ENCODE data around the gene DYRK1A.
A peak's percentile ranks its signal among the peaks of the same experiment; 100 is the strongest.

Gene DYRK1A

GRCh38 chr21:37367703-37368540, 1.3 kb downstream of the DYRK1A start:
- peak overlapping the region; percentile 82 for H4K91ac ChIP-seq (ENCODE audit: low read length)
- H3K9ac ChIP-seq (ENCODE audit: low read length), result peak overlapping the region; percentile 96
- DNase-seq, result peak; percentile 48
- no peaks in the 10 kb centered on the region for H3K27me3 ChIP-seq (ENCODE audit: control insufficient read depth in 1 of 2, insufficient read depth in 1 of 2, low read length in 2 of 2)
- peaks cover 4% of the 10 kb centered on the region for H3K4me1 ChIP-seq (ENCODE audit: control insufficient read depth, insufficient read depth, low read depth, low read length)
- no peak overlapping the region for H2AFZ ChIP-seq (ENCODE audit: low read depth, low read length)
- H2BK120ac ChIP-seq (ENCODE audit: low read depth, low read length), result peak overlapping the region; percentile 99
- H3K9me3 ChIP-seq (ENCODE audit: control insufficient read depth, low read length), result no peaks in the 10 kb centered on the region
- H3K79me1 ChIP-seq (replicated peaks; ENCODE audit: low read length, poor library complexity, severe bottlenecking), result no peaks in the 10 kb centered on the region
- H2BK5ac ChIP-seq (ENCODE audit: low read depth, low read length, poor library complexity, severe bottlenecking), result peak overlapping the region; percentile 85
- no peak overlapping the region for H2AK5ac ChIP-seq (ENCODE audit: low read length, severe bottlenecking)
- peak overlapping the region in 1 of 2 experiments; percentile 57 for H3K23ac ChIP-seq (ENCODE audit: low read length in 2 of 2)
- peak overlapping the region; percentile 60 to 86 for H2BK12ac ChIP-seq (ENCODE audit: low read length in 2 of 2)
- WGBS, result under 1% methylated on average over 28 of the region's 68 CpGs
- no peaks in the 10 kb centered on the region for H3K36me3 ChIP-seq (ENCODE audit: control insufficient read depth in 1 of 2, insufficient read depth in 2 of 2, low read depth in 1 of 2, low read length in 2 of 2)
- H2BK15ac ChIP-seq (ENCODE audit: low read depth, poor library complexity, severe bottlenecking), result peak overlapping the region; percentile 99
- H3K4ac ChIP-seq (ENCODE audit: low read depth in 1 of 2, low read length in 2 of 2), result peak overlapping the region; percentile 46 to 100
- peak overlapping the region; percentile 82 to 100 for H3K18ac ChIP-seq (ENCODE audit: low read depth in 1 of 2, low read length in 2 of 2)
- peak overlapping the region; percentile 1 to 97 for H3K14ac ChIP-seq (ENCODE audit: low read length in 2 of 2)
- H4K8ac ChIP-seq (ENCODE audit: low read length), result peak overlapping the region; percentile 68
- peak overlapping the region; percentile 92 to 98 for H3K4me3 ChIP-seq (ENCODE audit: insufficient read depth in 1 of 2, low read depth in 1 of 2, low read length in 2 of 2)
- peak overlapping the region; percentile 42 for H3K4me2 ChIP-seq (ENCODE audit: low read length, poor library complexity, severe bottlenecking)
- H3K27ac ChIP-seq (ENCODE audit: low read length, poor library complexity, severe bottlenecking), result peak overlapping the region; percentile 28

GRCh38 chr21:37368541-37369279, 2.1 kb downstream of the DYRK1A start:
- Histone ChIP-seq H3K27me3 (ENCODE audit: control insufficient read depth in 1 of 2, insufficient read depth in 1 of 2, low read length in 2 of 2) (no peaks in the 10 kb centered on the region), H3K4me2 (ENCODE audit: low read length, poor library complexity, severe bottlenecking) (peak overlapping the region; percentile 42), H2AK5ac (ENCODE audit: low read length, severe bottlenecking) (peak overlapping the region; percentile 56), H3K9ac (ENCODE audit: low read length) (peak overlapping the region; percentile 96), H2BK5ac (ENCODE audit: low read depth, low read length, poor library complexity, severe bottlenecking) (no peak overlapping the region), H4K8ac (ENCODE audit: low read length) (no peak overlapping the region), H3K36me3 (ENCODE audit: control insufficient read depth in 1 of 2, insufficient read depth in 2 of 2, low read depth in 1 of 2, low read length in 2 of 2) (no peaks in the 10 kb centered on the region), H3K4me1 (ENCODE audit: control insufficient read depth, insufficient read depth, low read depth, low read length) (peaks cover 6% of the 10 kb centered on the region), H2AFZ (ENCODE audit: low read depth, low read length) (no peak overlapping the region), H3K23ac (ENCODE audit: low read length in 2 of 2) (no peak overlapping the region), H3K27ac (ENCODE audit: low read length, poor library complexity, severe bottlenecking) (peak overlapping the region; percentile 2), H3K4ac (ENCODE audit: low read depth in 1 of 2, low read length in 2 of 2) (no peak overlapping the region), H3K4me3 (ENCODE audit: insufficient read depth in 1 of 2, low read depth in 1 of 2, low read length in 2 of 2) (peak overlapping the region; percentile 92 to 98), H2BK15ac (ENCODE audit: low read depth, poor library complexity, severe bottlenecking) (no peak overlapping the region), H2BK12ac (ENCODE audit: low read length in 2 of 2) (no peak overlapping the region), H3K18ac (ENCODE audit: low read depth in 1 of 2, low read length in 2 of 2) (peak overlapping the region; percentile 8 to 100), H3K14ac (ENCODE audit: low read length in 2 of 2) (peak overlapping the region in 1 of 2 experiments; percentile 15), H3K79me1 (replicated peaks; ENCODE audit: low read length, poor library complexity, severe bottlenecking) (no peaks in the 10 kb centered on the region), H4K91ac (ENCODE audit: low read length) (no peak overlapping the region), H3K9me3 (ENCODE audit: control insufficient read depth, low read length) (no peaks in the 10 kb centered on the region), H2BK120ac (ENCODE audit: low read depth, low read length) (peak overlapping the region; percentile 1)
- DNase-seq, result peak; percentile 60
- WGBS, result 5% methylated on average over 9 of the region's 9 CpGs

GRCh38 chr21:37369307-37369854, 2.8 kb downstream of the DYRK1A start:
- whole genome bisulfite sequencing, result 52% methylated on average over 2 of the region's 3 CpGs
- no peak overlapping the region for H2AFZ ChIP-seq (ENCODE audit: low read depth, low read length)
- H2BK5ac ChIP-seq (ENCODE audit: low read depth, low read length, poor library complexity, severe bottlenecking), result no peak overlapping the region
- H2BK12ac ChIP-seq (ENCODE audit: low read length in 2 of 2), result no peak overlapping the region
- H3K4me1 ChIP-seq (ENCODE audit: control insufficient read depth, insufficient read depth, low read depth, low read length), result peaks cover 6% of the 10 kb centered on the region
- no peak overlapping the region for H3K23ac ChIP-seq (ENCODE audit: low read length in 2 of 2)
- H4K91ac ChIP-seq (ENCODE audit: low read length), result no peak overlapping the region
- H3K18ac ChIP-seq (ENCODE audit: low read depth in 1 of 2, low read length in 2 of 2), result no peak overlapping the region
- H2BK120ac ChIP-seq (ENCODE audit: low read depth, low read length), result no peak overlapping the region
- no peaks in the 10 kb centered on the region for H3K36me3 ChIP-seq (ENCODE audit: control insufficient read depth in 1 of 2, insufficient read depth in 2 of 2, low read depth in 1 of 2, low read length in 2 of 2)
- H3K9ac ChIP-seq (ENCODE audit: low read length), result peak overlapping the region; percentile 96
- no peak overlapping the region for H3K14ac ChIP-seq (ENCODE audit: low read length in 2 of 2)
- DNase-seq, result no peak
- no peaks in the 10 kb centered on the region for H3K79me1 ChIP-seq (replicated peaks; ENCODE audit: low read length, poor library complexity, severe bottlenecking)
- peak overlapping the region in 1 of 2 experiments; percentile 92 for H3K4me3 ChIP-seq (ENCODE audit: insufficient read depth in 1 of 2, low read depth in 1 of 2, low read length in 2 of 2)
- H2AK5ac ChIP-seq (ENCODE audit: low read length, severe bottlenecking), result no peak overlapping the region
- H3K4me2 ChIP-seq (ENCODE audit: low read length, poor library complexity, severe bottlenecking), result peak overlapping the region; percentile 52
- H3K4ac ChIP-seq (ENCODE audit: low read depth in 1 of 2, low read length in 2 of 2), result no peak overlapping the region
- no peaks in the 10 kb centered on the region for H3K27me3 ChIP-seq (ENCODE audit: control insufficient read depth in 1 of 2, insufficient read depth in 1 of 2, low read length in 2 of 2)
- no peaks in the 10 kb centered on the region for H3K9me3 ChIP-seq (ENCODE audit: control insufficient read depth, low read length)
- no peak overlapping the region for H3K27ac ChIP-seq (ENCODE audit: low read length, poor library complexity, severe bottlenecking)
- no peak overlapping the region for H4K8ac ChIP-seq (ENCODE audit: low read length)
- H2BK15ac ChIP-seq (ENCODE audit: low read depth, poor library complexity, severe bottlenecking), result no peak overlapping the region

Data from mesenchymal stem cell (in vitro differentiated cells and primary cell).